PFSK-1 (cell line): Measurements from ENCODE around the gene USP16. TPM values are rescaled to one million over a fixed set of nuclear protein-coding genes. Genes with fewer than 3 reads are reported as not detected.

Experiments
- FOXP2 ChIP-seq: optimal IDR thresholded peaks from 2 replicates; pipeline ENCODE3; 2011; ENCODE audit warnings: borderline replicate concordance, control low read depth, inconsistent platforms; ENCODE audit not compliant: insufficient read depth; ENCODE audit errors: extremely low read length, extremely low read depth
- POLR2AphosphoS5 ChIP-seq: IDR thresholded peaks from 2 replicates; pipeline ENCODE4 v1.6.1; 2012; ENCODE audit warnings: low read depth, mild to moderate bottlenecking, control low read depth, low read length, moderate library complexity
- SIN3A ChIP-seq: IDR thresholded peaks from 2 replicates; pipeline ENCODE4 v1.6.1; 2012; ENCODE audit warnings: mild to moderate bottlenecking, low read length, moderate library complexity, borderline replicate concordance; ENCODE audit not compliant: insufficient read depth
- TAF1 ChIP-seq: IDR thresholded peaks from 2 replicates; pipeline ENCODE4 v1.6.1; 2012; ENCODE audit warnings: low read length, control low read depth, borderline replicate concordance; ENCODE audit not compliant: insufficient read depth
- polyA plus RNA-seq: library from polyadenylated mRNA; unstranded; fragments of >200 nt; gene quantifications from one replicate; pipeline ENCODE4 v1.2.1, GENCODE V29; 2012; ENCODE audit warnings: low read depth, missing spikeins; ENCODE audit not compliant: insufficient read length
- TF ChIP-seq, protein P1 (sequence below), 2 experiments: IDR thresholded peaks; 2 replicates each; pipeline versions ENCODE4 v1.6.1 to v1.8.0; 2011 to 2012; ENCODE audit warnings: low read depth in 2 of 2, low read length in 2 of 2, control low read depth in 1 of 2, inconsistent platforms in 1 of 2, mild to moderate bottlenecking in 1 of 2, moderate library complexity in 1 of 2; ENCODE audit not compliant: insufficient read depth in 1 of 2

The USP16 gene
- polyA plus RNA-seq: 27.3 TPM

DNA sequence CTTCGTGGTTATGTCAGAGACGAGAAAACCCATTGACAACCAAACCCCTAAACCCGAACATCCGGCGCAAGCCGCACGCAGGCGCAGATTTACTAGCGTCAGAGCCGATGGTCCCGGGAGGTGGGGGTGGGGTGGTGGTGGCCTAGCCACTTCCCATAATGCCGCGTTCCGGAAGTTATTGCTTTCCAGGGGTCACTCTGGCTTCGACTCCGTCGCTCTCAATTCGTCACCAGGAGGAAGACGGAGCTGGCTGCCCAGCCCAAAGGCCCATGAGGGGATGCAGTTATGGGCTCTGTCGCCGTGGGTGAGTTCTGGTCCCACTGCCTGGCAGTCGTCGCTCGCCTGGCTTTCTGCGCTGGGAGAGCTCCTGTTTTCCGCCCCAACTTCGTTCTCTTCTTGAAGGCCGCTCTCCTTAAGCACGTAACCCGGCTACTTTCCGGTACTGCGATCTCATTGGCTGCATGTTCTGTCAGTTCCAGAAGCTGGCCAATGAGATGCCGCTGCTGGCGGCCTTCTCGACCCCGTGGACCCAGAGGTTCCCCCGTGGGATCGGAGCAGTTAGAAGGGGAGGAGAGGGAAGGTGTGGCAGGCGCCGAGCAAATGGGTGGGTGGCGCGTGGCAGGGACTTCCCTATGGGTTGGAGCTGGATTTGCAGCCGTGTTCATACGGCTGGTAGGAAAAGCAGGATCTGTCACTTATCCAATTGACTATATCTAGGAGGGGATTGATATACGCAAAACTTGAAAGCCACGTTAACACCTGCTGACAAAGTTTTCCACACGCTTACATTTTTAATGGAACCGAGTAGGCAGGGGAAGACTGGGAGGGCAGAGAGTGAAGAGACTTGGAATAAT is at the start of gene USP16:
TSS of gene USP16 (plus strand) at position 195 of the 854 bp plus-strand sequence. CDS start 3,246 bp downstream, outside the sequence.
- TF ChIP-seq POLR2AphosphoS5 (peak; percentile 86), TAF1 (no peak), SIN3A (no peak), FOXP2 (peak; percentile 21)
- TF ChIP-seq, protein P1, sequence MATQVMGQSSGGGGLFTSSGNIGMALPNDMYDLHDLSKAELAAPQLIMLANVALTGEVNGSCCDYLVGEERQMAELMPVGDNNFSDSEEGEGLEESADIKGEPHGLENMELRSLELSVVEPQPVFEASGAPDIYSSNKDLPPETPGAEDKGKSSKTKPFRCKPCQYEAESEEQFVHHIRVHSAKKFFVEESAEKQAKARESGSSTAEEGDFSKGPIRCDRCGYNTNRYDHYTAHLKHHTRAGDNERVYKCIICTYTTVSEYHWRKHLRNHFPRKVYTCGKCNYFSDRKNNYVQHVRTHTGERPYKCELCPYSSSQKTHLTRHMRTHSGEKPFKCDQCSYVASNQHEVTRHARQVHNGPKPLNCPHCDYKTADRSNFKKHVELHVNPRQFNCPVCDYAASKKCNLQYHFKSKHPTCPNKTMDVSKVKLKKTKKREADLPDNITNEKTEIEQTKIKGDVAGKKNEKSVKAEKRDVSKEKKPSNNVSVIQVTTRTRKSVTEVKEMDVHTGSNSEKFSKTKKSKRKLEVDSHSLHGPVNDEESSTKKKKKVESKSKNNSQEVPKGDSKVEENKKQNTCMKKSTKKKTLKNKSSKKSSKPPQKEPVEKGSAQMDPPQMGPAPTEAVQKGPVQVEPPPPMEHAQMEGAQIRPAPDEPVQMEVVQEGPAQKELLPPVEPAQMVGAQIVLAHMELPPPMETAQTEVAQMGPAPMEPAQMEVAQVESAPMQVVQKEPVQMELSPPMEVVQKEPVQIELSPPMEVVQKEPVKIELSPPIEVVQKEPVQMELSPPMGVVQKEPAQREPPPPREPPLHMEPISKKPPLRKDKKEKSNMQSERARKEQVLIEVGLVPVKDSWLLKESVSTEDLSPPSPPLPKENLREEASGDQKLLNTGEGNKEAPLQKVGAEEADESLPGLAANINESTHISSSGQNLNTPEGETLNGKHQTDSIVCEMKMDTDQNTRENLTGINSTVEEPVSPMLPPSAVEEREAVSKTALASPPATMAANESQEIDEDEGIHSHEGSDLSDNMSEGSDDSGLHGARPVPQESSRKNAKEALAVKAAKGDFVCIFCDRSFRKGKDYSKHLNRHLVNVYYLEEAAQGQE (IDR thresholded peaks at IDR 0.05; ENCODE audit: insufficient read depth in 1 of 2, low read depth in 2 of 2, low read length in 2 of 2): no peak

DNA sequence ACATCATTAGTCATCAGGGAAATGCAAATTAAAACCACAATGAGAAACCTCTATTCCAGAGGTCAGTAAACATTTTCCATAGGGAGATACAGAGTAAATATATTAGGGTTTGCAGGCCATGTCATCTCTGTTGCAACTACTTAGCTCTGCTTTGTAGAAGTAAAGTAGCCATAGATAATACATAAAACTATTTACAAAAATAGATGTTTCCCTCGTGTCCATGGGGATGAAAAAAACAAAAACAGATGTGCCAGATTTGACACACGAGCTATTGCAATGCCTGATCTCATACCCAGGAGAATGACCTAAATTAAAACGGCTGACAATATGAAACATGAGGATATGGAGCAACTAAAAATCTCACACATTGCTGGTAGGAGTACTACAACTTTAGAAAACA is 49.1 kb upstream of the USP16 start:
- TF ChIP-seq, protein P1 (IDR thresholded peaks at IDR 0.05; ENCODE audit: insufficient read depth in 1 of 2, low read depth in 2 of 2, low read length in 2 of 2): no peak
- no peak for TF ChIP-seq POLR2AphosphoS5
- TF ChIP-seq FOXP2: no peak
- no peak for TF ChIP-seq TAF1
- no peak for TF ChIP-seq SIN3A

DNA sequence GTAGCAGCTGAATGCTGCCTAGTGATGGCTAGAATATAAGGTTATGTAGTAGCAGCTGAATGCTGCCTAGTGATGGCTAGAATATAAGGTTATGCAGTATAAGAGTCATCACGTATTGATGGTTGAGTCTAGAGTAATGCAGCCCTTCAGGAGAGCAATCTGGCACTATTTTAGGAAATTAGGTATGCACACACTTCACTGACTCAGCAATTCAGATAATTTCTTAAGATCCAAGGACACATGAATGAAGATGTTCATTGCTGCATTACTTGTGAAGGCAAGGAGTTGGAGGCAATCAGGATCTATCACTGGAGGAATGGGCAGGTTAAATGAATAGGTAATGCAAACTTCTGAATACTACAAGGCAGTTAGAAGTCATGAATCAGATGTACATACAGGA is 45.4 kb upstream of the USP16 start:
- TF ChIP-seq POLR2AphosphoS5: no peak
- TF ChIP-seq TAF1: no peak
- TF ChIP-seq, protein P1 (IDR thresholded peaks at IDR 0.05; ENCODE audit: insufficient read depth in 1 of 2, low read depth in 2 of 2, low read length in 2 of 2): no peak
- TF ChIP-seq SIN3A: no peak
- no peak for TF ChIP-seq FOXP2

DNA sequence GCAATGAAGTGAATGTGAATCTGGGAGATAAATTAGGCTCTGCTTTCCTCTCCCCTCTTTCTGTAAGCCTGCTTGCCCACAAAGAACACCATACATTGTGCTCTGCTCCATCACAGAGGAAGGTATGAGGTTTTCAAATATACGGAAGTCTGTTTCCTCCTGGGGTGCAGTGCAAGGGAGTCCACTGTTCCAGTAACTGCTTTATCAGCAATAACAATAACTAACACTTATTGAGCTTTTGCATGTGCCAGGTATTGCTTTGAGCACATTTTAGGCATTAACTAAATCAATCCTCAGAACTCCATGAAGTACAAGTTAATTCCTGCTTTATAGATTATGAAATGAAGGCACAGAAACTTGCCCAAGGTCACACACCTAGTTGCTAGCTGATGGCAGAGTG is 41.8 kb upstream of the USP16 start:
- TF ChIP-seq POLR2AphosphoS5 (no peak), TAF1 (no peak), SIN3A (no peak), FOXP2 (no peak)
- TF ChIP-seq, protein P1 (IDR thresholded peaks at IDR 0.05; ENCODE audit: insufficient read depth in 1 of 2, low read depth in 2 of 2, low read length in 2 of 2): no peak
